ENCODE data around the gene PVALEF. TPM values are rescaled to one million over a fixed set of nuclear protein-coding genes. Genes with fewer than 3 reads are reported as not detected.

The PVALEF gene
- total RNA-seq, 4 donors from 2014 or later: not detected

DNA sequence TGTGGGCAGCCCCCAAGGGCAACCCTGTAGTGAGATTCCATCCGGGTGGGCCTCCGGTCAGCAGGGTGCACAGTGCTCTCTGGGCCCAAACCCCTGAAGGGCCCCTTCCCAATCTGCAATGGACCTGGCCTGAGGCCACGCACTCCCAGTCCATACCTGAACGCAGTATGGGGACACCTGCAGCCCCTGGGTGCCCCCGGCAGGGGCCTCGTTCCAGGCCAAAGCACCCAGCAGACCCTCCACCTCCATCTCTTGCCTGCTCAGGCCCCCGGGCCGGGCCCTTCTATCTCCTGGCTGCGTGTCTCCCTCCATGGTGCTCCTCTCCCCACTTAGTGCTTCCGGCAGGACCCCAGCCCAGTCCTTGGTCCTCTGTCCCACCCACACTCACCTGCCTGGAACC, 18.0 kb downstream of the PVALEF start:
- no peaks in the 10 kb centered on the region for H3K36me3 ChIP-seq
- H3K4me3 ChIP-seq: no peak overlapping the region
- 89 to 93% methylated on average over 3 of the region's 10 CpGs for WGBS, 2 donors (ENCODE audit: low coverage in 1 of 2)
- ATAC-seq: no peak
- peaks cover 50% of the 10 kb centered on the region for H3K27me3 ChIP-seq
- H3K27ac ChIP-seq: no peak overlapping the region
- no peaks in the 10 kb centered on the region for H3K9me3 ChIP-seq
- H3K4me1 ChIP-seq: no peaks in the 10 kb centered on the region
- TF ChIP-seq POLR2A (IDR thresholded peaks at IDR 0.05): no peak
- TF ChIP-seq POLR2AphosphoS5 (IDR thresholded peaks at IDR 0.05): no peak
- TF ChIP-seq EP300 (IDR thresholded peaks at IDR 0.05): no peak
- TF ChIP-seq, protein P1, sequence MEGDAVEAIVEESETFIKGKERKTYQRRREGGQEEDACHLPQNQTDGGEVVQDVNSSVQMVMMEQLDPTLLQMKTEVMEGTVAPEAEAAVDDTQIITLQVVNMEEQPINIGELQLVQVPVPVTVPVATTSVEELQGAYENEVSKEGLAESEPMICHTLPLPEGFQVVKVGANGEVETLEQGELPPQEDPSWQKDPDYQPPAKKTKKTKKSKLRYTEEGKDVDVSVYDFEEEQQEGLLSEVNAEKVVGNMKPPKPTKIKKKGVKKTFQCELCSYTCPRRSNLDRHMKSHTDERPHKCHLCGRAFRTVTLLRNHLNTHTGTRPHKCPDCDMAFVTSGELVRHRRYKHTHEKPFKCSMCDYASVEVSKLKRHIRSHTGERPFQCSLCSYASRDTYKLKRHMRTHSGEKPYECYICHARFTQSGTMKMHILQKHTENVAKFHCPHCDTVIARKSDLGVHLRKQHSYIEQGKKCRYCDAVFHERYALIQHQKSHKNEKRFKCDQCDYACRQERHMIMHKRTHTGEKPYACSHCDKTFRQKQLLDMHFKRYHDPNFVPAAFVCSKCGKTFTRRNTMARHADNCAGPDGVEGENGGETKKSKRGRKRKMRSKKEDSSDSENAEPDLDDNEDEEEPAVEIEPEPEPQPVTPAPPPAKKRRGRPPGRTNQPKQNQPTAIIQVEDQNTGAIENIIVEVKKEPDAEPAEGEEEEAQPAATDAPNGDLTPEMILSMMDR (IDR thresholded peaks at IDR 0.05): no peak

DNA sequence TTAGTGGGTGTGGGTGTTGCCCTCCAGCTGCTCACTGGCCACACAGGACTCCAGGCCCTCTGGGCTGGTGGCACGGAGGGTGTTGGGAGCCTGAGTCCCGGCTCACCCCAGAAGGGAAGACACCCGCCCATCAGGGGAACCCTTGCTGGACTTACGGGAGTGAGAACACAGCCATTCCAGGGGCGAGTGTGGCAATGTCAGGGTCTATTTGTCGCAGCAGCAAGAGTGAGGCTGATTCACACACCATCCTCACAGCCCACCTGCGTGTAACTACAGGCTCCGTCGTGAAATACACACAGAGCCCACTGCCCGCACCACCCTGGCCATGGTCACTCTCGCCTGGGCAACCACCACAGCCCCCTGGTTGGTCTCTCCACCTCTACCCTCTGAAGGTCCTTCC, 18.5 kb downstream of the PVALEF start:
- no peaks in the 10 kb centered on the region for H3K9me3 ChIP-seq
- TF ChIP-seq, protein P1 (IDR thresholded peaks at IDR 0.05): no peak
- TF ChIP-seq POLR2A (IDR thresholded peaks at IDR 0.05) (no peak), EP300 (IDR thresholded peaks at IDR 0.05) (no peak), POLR2AphosphoS5 (IDR thresholded peaks at IDR 0.05) (no peak)
- H3K27ac ChIP-seq: no peak overlapping the region
- H3K4me1 ChIP-seq: no peaks in the 10 kb centered on the region
- peaks cover 0 to 4% of the 10 kb centered on the region in 2 donors for H3K36me3 ChIP-seq
- peaks cover 50% of the 10 kb centered on the region for H3K27me3 ChIP-seq
- WGBS, 2 donors (ENCODE audit: low coverage in 1 of 2): 100% methylated on average over 2 of the region's 11 CpGs; no CpG with 5 or more reads in 1 of the 2 donors
- no peak for ATAC-seq
- no peak overlapping the region for H3K4me3 ChIP-seq

DNA sequence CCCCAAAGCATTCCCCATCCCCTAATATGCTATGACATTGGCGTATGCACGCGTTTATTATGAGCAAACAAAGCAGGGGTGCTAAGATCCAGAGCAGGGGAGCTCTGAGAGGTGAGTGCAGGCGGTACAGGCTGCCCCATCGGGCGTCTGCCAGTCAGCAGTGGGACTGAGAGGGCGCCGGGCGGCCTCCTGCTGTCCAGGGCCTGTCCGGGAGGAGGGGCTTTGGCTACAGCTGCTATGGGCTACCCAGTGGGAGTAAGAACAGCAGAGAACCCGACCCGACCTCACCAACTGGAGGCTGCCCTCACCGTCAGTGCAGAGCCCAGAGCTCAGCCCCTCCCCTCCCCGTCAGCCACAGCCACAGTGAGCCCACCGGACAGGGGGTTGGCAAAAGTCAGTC, 19.2 kb downstream of the PVALEF start:
- no peak for ATAC-seq
- Histone ChIP-seq H3K27ac (no peak overlapping the region), H3K4me1 (no peaks in the 10 kb centered on the region), H3K9me3 (no peaks in the 10 kb centered on the region), H3K27me3 (peaks cover 50% of the 10 kb centered on the region), H3K4me3 (no peak overlapping the region), H3K36me3 (peaks cover 0 to 7% of the 10 kb centered on the region in 2 donors)
- WGBS, 2 donors (ENCODE audit: low coverage in 1 of 2): no CpG with 5 or more reads among the region's 15 CpGs
- TF ChIP-seq, protein P1 (IDR thresholded peaks at IDR 0.05): no peak
- no peak for TF ChIP-seq EP300 (IDR thresholded peaks at IDR 0.05)
- no peak for TF ChIP-seq POLR2A (IDR thresholded peaks at IDR 0.05)
- no peak for TF ChIP-seq POLR2AphosphoS5 (IDR thresholded peaks at IDR 0.05)

DNA sequence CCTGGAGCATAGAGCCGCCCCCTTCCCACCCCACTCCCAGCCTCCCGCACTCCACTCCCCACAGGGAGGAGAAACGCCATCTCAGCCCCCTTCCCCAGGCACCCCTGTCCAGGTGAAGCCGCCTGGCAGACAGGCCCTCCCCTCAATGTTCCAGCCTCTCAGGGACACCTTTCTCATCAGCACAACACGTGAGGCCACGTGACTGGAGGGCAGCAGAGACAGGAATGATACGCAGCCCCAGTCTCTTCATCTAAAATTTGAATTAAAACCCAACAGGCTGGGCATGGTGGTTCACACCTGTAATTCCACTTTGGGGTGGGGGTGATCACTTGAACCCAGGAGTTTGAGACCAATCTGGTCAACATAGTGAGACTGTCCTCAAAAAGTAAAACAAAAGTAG, 20.9 kb downstream of the PVALEF start:
- TF ChIP-seq, protein P1 (IDR thresholded peaks at IDR 0.05): no peak
- TF ChIP-seq POLR2AphosphoS5 (IDR thresholded peaks at IDR 0.05): no peak
- peaks cover 34% of the 10 kb centered on the region for H3K27me3 ChIP-seq
- no CpG with 5 or more reads among the region's 7 CpGs for WGBS, 2 donors (ENCODE audit: low coverage in 1 of 2)
- H3K36me3 ChIP-seq: peaks cover 0 to 24% of the 10 kb centered on the region in 2 donors
- no peak overlapping the region for H3K4me3 ChIP-seq
- H3K4me1 ChIP-seq: no peaks in the 10 kb centered on the region
- no peak for ATAC-seq
- no peaks in the 10 kb centered on the region for H3K9me3 ChIP-seq
- no peak overlapping the region for H3K27ac ChIP-seq

DNA sequence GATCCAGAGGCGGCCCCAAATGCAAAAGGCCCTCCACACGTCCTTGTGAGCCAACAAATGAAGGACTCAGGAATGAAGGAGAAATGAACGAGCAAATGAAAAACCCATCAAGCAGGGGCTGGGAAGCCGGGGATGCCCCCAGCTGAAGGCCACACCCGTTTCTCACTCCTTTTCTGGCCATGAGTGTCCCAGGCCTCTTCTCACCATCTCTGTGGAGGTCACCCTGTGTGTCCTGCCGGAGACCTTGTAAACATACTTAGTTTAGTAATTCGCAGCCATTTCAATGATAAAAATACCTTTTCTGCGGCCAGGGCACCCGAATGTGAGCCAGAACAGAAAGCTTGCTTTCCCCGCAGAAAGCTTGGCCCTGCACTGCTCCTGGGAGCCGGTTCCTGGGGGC, 21.8 kb downstream of the PVALEF start:
- ATAC-seq: no peak
- Histone ChIP-seq H3K4me3 (no peak overlapping the region), H3K9me3 (no peaks in the 10 kb centered on the region), H3K27ac (no peak overlapping the region), H3K4me1 (no peaks in the 10 kb centered on the region), H3K36me3 (peaks cover 0 to 33% of the 10 kb centered on the region in 2 donors), H3K27me3 (peaks cover 25% of the 10 kb centered on the region)
- TF ChIP-seq, protein P1 (IDR thresholded peaks at IDR 0.05): no peak
- WGBS, 2 donors (ENCODE audit: low coverage in 1 of 2): 60 to 89% methylated on average over 1 to 7 of the region's 11 CpGs

Measured in gastroesophageal sphincter (tissue), 4 donors.